Transverse colon (tissue), 4 donors: ENCODE results near the gene ARHGAP33.

ENCODE experiments used
- CTCF ChIP-seq, 5 experiments: fragments of 200-600 bp in 3 of 5; fragments of 450-650 bp in 2 of 5; sonication (generic) in 3 of 5; IDR thresholded peaks; 1 replicate in 2 of 5; 2 replicates in 3 of 5; pipeline ENCODE4 v1.5.1; 2016 to 2017; ENCODE audit warnings: antibody characterized with exemption in 5 of 5, inconsistent platforms in 3 of 5, mild to moderate bottlenecking in 2 of 5, moderate library complexity in 1 of 5
- POLR2A ChIP-seq: fragments of 450-650 bp; IDR thresholded peaks from one replicate; pipeline ENCODE4 v1.6.1; 2016; ENCODE audit warnings: antibody characterized with exemption, mild to moderate bottlenecking, moderate library complexity
- POLR2AphosphoS5 ChIP-seq, 3 donors: sonication (generic); formaldehyde crosslinking; IDR thresholded peaks; one replicate each; pipeline ENCODE4 v1.6.1; 2016; ENCODE audit warnings: antibody characterized with exemption in 3 of 3

DNA sequence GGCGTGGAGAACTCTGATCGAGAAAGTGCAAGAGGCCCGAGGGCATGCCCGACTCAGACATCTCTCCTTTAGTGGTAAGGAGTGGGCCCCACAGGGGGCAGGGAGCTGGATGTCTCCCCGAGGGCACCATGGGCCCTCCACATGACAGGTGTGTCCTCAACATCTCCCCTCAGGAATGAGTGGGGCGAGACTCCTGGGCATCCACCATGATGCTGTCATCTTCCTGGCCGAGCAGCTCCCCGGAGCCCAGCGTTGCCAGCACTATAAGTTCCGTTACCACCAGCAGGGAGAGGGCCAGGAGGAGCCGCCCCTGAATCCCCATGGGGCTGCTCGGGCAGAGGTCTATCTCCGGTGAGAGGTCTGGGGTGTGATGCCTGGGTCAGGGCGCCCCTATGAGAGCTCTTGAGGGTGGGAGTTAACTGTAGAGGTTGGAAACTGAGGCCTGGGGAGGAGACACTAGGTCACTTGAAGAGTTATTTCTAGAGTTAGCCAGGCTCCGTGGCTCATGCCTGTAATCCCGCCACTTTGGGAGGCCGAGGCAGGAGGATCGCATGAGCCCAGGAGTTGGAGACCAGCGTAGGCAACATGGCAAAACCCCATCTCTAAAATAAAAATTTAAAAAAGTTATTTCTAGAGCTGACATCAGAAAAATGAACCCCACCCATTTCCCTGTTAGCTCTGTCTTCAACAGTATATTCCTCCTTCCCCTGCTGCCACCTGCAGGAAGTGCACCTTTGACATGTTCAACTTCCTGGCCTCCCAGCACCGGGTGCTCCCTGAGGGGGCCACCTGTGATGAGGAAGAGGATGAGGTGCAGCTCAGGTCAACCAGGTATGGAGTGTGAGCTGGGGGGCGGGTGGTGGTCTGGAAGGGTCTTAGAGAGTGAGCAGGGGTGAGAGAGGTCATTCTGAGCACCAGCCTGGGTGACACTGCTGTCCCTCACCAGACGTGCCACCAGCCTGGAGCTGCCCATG lies 38.2 kb upstream of the ARHGAP33 start:
- TF ChIP-seq CTCF (IDR thresholded peaks at IDR 0.05) (peak in 3 of 5 experiments; percentile 15 to 25 (median 22)), POLR2AphosphoS5 (IDR thresholded peaks at IDR 0.05) (no peak), POLR2A (no peak)
